Measurements from ENCODE around the gene SAMD4B. TPM values are rescaled to one million over a fixed set of nuclear protein-coding genes. Genes with fewer than 3 reads are reported as not detected.

Gene SAMD4B
- total RNA-seq, 1 donor from 2014 or later, result 138 TPM

DNA sequence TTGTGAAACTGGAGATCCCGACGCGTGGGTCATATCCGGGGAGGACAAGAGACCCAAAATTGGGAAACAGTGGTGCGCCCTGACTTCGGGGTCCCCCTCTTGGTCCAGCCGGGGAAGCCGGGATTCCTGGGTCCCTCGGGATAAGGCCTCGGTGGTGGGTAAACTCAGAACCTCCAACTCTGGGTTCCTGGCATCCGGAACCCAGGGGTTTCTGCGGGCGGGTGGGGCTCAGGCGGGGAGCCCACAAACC is 65.1 kb downstream of the SAMD4B start:
- no peak for DNase-seq (ENCODE audit: low read depth)

DNA sequence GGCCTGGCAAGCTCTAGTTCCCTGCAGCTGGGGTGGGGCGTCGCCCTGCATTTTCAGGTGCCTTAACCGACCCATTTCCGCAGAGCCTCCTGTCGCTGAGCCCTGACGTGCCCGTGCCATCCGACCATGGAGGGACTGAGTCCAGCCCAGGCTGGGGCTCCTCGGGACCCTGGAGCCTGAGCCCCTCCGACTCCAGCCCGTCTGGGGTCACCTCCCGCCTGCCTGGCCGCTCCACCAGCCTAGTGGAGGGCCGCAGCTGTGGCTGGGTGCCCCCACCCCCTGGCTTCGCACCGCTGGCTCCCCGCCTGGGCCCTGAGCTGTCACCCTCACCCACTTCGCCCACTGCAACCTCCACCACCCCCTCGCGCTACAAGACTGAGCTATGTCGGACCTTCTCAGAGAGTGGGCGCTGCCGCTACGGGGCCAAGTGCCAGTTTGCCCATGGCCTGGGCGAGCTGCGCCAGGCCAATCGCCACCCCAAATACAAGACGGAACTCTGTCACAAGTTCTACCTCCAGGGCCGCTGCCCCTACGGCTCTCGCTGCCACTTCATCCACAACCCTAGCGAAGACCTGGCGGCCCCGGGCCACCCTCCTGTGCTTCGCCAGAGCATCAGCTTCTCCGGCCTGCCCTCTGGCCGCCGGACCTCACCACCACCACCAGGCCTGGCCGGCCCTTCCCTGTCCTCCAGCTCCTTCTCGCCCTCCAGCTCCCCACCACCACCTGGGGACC is 65.6 kb downstream of the SAMD4B start:
- DNase-seq (ENCODE audit: low read depth), result peak; percentile 52

DNA sequence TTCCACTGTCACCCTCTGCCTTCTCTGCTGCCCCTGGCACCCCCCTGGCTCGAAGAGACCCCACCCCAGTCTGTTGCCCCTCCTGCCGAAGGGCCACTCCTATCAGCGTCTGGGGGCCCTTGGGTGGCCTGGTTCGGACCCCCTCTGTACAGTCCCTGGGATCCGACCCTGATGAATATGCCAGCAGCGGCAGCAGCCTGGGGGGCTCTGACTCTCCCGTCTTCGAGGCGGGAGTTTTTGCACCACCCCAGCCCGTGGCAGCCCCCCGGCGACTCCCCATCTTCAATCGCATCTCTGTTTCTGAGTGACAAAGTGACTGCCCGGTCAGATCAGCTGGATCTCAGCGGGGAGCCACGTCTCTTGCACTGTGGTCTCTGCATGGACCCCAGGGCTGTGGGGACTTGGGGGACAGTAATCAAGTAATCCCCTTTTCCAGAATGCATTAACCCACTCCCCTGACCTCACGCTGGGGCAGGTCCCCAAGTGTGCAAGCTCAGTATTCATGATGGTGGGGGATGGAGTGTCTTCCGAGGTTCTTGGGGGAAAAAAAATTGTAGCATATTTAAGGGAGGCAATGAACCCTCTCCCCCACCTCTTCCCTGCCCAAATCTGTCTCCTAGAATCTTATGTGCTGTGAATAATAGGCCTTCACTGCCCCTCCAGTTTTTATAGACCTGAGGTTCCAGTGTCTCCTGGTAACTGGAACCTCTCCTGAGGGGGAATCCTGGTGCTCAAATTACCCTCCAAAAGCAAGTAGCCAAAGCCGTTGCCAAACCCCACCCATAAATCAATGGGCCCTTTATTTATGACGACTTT is 66.4 kb downstream of the SAMD4B start:
- DNase-seq (ENCODE audit: low read depth), result peak; percentile 54

DNA sequence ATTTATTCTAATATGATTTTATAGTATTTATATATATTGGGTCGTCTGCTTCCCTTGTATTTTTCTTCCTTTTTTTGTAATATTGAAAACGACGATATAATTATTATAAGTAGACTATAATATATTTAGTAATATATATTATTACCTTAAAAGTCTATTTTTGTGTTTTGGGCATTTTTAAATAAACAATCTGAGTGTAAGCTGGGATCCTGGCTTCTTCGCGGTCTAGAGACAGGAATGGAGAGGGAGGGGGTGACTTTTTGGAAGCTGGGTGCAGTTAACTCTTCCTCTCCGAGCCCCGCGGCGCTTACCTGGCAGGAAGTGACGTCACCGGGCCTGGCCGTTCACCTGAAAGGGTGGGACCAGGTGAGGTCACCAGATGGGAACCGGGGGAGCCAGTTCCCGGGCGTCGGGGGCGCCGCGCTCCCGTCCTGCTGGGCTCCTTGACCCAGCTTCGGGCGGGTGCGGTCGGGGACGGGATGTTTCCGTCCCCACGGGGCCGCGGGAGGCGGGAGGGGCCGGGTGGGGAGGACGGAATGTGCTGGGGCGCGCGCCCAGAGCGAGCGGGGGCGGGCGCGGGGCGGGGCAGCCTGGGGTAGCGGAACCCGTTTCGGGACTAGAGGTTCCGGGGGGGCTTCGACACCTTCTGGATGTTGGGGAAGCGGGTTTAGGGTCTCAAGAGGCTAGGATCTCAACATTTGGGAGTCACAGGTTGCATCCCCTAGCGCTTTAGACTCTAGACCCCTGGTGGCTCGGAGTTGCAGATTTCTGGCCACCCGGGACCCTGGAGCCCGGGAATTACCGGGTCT is 67.2 kb downstream of the SAMD4B start:
- peak; percentile 76 for DNase-seq (ENCODE audit: low read depth)

DNA sequence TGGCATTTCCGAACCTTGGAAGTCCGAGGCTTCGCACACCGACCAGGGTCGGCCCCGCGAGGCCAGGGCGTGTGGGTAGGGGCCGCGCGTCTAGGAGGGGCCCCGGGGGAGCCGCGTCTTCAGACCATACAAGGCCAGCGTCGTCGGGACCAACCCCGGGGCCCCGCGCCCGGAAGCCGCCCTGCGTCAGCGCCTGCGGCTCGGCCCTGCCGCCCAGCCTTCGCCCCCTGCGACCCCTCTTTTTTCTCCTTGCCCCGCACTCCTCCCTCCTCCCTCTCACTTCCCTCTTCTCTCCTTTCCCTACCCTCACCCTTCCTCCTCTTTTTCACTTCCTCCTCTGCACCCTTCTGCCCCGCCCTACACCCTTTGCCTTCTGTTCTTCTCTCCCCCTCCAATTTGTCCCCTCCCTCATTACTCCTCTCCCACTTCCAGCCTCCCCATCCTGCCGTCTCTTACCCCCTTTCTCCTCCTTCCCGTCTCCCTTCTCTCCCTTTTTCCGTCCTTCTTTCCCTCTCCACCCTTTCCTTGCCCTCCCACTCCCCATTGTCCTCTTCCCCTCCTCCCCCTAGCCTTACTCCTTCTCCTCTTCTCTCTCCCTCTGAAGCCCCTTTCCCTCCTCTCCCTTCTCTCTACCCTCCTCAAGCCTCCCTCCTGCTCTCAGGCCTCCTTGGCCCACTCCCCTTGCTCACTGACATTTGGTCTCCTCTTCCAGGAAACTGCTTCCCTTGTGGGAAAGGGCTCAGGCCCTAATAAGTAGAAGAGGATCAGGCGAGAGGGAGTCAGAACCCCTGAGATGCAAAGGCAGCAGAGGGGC is 68.0 kb downstream of the SAMD4B start:
- peak; percentile 72 for DNase-seq (ENCODE audit: low read depth)

DNA sequence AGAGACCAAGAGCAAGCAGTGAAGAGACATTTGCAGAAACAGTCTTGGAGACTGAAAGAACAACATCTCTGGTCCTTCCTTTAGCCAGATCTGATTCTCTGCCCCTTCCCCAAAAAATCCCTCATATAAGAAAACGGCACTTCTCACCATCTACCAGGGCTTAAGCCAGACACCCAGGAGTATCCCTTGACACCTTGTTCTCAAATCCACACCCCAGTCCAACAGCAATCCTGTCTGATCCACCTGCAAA is 68.5 kb downstream of the SAMD4B start:
- no peak for DNase-seq (ENCODE audit: low read depth)

DNA sequence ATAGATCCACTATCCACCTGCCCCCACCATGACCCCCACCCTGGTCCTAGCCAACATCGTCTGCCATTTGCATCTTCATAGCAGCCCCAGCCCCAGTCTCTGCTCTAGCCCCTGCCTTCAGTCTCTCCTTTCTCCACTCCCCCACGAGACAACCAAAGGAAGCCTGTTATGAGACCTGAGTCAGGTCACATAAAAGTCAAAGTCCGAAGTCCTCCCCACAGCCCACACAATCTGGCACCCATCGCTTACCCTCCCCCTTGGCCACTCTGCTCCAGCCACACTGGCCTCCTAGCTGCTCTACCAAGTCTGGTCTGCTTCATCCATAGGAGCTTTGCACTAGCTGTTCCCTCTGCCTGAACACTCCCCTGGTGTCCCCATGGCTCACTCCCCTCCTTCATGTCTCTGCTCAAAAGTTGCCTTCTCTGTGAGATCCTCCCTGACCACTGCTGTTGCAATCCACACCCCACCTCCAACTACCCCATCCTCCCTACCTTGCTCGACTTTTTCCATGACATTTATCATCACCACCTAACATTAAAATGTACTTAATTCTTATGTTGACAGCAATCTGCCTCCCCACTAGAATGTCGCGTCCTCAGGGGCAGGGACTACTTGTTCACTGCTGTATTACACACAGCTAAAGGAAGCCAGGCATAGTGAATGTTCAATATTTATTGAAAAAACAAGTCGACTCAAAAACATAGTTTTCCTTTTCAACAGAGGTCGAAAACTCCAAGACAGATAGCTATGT is 69.0 kb downstream of the SAMD4B start:
- DNase-seq (ENCODE audit: low read depth), result peak; percentile 28

DNA sequence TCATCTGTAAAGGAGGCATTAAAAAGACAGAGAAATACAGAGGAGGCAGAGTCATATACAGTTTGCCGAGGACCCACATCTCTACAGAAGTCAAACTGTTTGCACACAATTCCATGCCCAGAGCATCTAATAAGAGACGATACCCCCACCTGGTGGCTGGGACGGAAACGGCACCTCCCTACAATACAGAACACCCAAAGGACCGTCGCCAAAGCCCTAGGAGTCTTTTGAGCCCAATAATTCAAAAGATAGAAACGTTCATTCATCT is 69.5 kb downstream of the SAMD4B start:
- peak; percentile 94 for DNase-seq (ENCODE audit: low read depth)

DNA sequence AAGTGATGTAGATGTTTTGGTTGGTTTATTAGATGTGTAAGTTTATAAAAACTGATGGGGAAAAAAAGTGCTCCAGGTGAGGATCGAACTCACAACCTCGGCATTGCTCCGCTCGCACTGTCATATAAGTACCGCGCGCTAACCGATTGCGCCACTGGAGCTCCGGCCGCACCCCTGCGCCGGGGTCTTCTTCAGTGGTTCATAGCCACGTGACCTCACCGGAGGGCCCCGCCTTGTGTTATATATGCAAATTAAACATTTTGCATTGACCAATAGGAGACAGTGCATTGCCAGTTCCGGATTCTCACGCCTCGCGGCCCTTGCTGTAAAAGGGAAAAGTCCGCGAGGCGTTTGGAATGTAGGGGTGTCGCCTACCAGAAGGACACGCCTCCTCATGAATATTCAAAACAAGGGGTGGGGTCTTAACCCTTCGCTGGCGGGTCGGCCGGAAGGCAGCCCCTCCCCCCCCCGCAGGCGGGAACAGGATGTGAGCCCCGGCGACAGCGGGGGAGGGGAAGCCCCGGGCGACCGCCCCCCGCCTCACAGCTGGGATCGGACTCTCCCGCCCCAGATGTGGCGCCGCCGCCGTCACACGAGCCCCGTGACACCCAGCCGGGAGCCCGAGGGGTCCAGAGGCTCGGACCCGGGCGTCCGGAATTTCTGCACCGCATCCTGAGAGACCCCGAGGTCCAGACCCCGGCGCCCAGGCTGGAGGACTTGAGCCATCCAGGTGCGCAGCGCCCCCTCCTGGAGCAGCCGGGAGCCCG is 70.1 kb downstream of the SAMD4B start, which contains the start of gene PLEKHG2:
Gene PLEKHG2 (plus strand): TSS at position 570 of the 767 bp plus-strand sequence. CDS start 1,418 bp downstream, outside the sequence.
- DNase-seq (ENCODE audit: low read depth), result peak; percentile 99

DNA sequence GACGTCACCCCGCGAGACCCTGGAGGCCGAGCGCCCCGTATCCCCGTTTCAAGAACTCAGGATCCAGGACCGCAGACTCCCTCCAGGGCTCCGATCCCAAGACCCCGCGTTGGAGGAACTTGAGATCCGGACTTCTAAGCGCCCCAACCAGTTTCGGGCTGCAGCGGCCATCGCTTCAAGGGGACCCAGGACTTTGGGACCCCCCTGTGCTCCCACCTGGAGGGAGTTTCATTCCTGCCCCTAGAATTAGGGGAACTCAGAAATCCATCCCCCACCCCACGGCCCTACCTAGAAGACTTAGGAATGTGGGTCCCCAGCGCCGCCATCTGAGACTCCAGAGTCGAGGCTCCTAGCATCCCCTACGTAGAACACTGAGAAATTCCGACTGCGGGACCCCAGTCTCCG is 70.6 kb downstream of the SAMD4B start:
- DNase-seq (ENCODE audit: low read depth), result no peak

DNA sequence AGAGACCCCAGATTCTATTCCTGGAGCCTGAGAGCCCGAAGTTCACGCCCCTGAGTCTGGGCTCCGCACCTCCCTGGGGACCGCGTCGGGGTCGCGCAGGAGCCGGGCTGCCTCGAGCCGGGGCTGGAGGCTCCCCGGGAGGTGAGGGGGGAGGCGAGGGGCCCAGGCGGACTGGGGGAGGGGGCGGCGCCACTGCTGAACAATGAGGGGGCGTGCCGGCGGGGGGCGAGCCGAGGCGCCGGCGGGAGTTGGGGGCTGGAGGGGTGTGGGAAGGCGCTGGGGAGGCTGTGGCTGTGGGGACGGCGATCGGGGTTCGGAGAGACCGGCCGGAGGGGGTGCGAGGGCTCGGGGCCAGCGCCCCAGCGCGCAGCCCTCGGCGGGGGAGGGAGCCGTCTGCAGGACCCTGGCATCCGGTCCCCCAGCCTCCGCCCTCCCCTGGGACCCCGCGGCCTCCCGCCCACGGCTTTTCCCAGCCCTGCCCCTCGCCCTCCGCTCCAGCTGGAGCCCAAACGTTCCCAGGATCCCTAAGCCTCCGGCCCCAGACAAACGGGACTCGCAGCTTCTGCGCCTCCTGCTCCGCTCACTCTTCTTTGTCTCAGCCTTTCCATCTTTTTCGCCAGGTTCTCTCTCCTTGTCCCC is 71.2 kb downstream of the SAMD4B start:
- peak; percentile 73 for DNase-seq (ENCODE audit: low read depth)

DNA sequence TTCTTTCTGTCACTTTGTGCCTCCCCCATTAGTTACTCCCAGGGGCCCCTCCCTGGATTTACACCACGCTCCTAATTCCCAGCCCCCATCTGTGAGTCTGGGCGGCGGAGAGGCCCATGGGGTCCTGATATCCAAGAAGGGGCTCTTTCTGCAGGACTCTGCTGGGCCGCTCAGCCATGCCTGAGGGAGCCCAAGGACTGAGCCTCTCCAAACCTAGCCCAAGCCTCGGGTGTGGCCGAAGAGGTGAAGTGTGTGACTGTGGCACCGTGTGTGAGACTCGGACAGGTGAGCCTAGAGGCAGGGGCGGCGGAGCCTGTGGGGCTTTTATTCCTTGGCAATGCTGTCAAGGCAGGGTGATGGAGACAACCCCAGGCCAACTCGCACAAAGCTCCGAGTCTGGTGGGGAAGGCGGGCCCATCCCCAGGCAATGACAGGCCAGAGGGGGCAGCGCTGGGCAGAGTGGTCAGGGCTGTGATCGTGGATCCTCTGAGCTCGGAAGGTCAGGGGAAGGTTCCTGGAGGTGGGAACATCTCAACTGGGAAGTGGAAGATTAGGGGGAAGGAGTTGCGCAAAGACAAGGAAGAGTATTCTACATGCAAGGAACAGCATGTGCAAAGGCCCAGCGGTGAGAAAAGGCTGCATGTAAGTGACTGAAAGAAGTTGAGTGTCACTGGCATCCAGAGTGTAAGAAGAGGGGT is 71.8 kb downstream of the SAMD4B start:
- peak; percentile 47 for DNase-seq (ENCODE audit: low read depth)

DNA sequence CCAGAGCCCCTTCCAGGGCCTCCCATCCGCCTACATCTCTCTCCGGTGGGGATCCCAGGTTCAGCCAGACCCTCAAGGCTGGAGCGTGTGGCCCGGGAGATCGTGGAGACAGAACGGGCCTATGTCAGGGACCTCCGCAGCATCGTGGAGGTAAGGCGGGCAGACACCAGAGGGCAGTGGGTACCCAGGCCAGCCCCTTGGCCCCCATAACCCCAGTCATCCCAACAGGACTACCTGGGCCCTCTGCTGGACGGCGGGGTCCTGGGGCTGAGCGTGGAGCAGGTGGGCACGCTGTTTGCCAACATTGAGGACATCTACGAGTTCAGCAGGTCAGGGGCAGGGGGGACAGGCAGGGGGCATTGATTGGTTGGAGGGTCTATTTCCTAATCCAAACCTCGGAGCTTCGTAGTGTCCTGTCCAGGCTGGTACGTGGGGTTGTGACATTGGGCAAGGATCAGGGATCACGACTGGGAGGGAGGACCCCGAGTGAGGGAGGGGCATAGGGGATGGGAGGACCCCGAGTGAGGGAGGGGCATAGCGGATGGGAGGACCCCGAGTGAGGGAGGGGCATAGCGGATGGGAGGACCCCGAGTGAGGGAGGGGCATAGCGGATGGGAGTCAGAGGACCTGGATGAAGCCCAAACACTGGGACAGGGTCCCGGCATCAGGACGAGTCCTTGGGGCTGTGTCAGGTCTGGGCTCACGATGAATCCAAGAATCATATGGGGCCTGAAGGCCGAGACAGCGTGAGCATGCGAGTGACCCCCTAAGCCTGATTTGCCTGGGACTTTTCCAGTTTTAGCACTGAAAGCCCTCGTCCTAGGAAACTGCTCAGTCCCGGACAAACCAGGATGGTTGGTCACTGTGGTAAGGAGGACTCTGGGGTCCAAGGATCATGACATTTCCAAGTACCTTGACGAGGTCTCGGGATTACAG is 73.2 kb downstream of the SAMD4B start:
- DNase-seq (ENCODE audit: low read depth), result no peak

DNA sequence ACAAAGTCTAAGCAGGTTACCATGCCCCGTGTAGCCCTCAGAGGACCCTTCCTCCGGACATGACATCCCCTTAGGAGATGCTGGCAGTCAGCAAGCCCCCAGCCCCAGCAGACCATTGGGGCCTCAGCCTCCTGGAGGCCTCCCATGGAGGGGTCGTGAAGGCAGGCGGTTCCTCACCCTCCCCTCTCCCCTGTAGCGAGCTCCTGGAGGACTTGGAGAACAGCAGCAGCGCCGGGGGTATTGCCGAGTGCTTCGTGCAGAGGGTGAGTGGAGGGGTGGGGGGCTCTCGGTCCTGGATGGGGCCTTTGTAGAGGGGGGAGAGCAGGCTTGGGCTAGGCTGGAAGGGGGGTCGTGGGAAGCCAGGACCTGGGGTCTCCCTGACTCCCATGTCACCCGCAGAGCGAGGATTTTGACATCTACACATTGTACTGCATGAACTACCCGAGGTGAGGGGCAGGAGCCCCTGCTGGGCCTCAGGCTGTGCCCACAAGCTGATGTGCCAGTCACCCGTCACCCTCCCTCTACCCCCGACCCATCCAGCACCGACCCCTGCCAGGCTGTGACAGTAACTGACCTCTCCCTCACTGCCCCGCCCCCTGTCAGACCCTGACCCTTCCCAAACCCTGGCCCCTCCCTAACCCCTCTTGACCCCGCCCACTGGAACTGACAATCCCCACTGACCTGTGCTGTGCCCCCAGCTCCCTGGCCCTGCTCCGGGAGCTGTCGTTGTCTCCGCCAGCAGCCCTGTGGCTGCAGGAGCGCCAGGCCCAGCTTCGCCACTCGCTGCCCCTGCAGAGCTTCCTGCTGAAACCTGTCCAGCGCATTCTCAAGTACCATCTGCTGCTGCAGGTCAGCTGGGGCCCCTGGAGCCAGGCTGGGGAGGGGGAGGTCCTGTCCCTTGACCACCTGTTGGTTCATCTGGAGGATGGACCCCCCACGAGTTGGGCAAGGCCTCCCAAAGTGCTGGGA is 74.2 kb downstream of the SAMD4B start:
- no peak for DNase-seq (ENCODE audit: low read depth)

DNA sequence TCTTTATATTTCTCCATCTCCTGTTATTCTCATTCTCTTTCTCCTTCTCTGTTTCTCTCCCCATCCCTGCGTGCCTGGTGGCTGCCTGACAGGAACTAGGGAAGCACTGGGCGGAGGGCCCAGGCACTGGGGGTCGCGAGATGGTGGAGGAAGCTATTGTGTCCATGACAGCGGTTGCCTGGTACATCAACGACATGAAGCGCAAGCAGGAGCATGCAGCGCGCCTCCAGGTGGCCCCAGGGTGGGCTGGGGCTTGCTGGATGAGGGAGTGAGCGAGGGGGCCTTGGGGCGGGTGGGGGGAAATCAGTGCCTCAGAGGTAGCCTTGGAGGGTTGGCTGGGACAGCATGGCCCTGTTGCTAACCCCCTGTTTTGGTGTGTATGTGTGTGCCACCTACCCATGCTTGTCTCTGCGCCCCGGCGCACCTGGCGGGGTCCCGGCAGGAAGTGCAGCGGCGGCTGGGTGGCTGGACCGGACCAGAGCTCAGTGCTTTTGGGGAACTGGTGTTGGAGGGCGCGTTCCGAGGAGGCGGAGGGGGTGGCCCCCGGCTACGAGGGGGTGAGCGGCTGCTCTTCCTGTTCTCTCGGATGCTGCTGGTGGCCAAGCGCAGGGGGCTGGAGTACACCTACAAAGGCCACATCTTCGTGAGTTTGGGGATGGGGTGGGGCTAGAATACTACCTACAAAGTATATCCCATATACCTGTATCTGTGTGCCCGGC is 75.4 kb downstream of the SAMD4B start:
- no peak for DNase-seq (ENCODE audit: low read depth)

DNA sequence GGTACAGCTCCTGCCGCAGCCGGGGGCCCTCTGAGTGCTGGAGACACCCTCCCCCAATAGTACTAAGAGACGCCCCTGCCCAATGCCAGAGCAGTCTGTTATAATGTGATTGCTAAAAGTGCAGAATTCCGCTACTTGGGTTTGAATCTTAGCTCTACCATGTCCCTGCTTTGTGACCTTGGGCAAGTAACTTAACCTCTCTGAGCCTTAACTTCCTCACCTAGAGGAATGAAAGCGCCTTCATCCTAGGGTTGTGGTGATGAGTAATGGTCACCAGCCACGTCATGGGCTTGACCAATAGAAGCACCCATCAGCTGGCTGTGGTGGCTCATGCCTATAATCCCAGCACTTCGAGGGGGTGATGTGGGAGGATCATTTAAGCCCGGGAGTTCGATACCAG is 76.8 kb downstream of the SAMD4B start:
- DNase-seq (ENCODE audit: low read depth), result no peak
